Liver (tissue), 9 donors: Measurements from ENCODE around the gene DDOST. TPM values are rescaled to one million over a fixed set of nuclear protein-coding genes. Genes with fewer than 3 reads are reported as not detected.

Experiments used
- DNase-seq: peaks from one replicate; pipeline ENCODE4 v3.0.0-alpha.2; 2017; ENCODE audit warnings: low spot score
- H3K27ac ChIP-seq, 2 donors: one replicate each; pipeline ENCODE4 v1.7.0; 2013; ENCODE audit warnings: inconsistent platforms in 2 of 2, low read length in 2 of 2, control low read depth in 1 of 2, low read depth in 1 of 2, mild to moderate bottlenecking in 1 of 2
- H3K27me3 ChIP-seq, 4 donors: one replicate each; pipeline versions ENCODE4 v1.6.1 to v1.7.0; 2013; ENCODE audit warnings: low read length in 3 of 4, inconsistent platforms in 1 of 4, mild to moderate bottlenecking in 1 of 4, moderate library complexity in 1 of 4; ENCODE audit not compliant: control insufficient read depth in 4 of 4, insufficient read depth in 4 of 4
- H3K36me3 ChIP-seq, 4 donors: one replicate each; pipeline versions ENCODE4 v1.6.1 to v1.7.0; 2013; ENCODE audit warnings: low read length in 3 of 4, mild to moderate bottlenecking in 3 of 4, low read depth in 1 of 4, moderate library complexity in 1 of 4; ENCODE audit not compliant: control insufficient read depth in 4 of 4, insufficient read depth in 3 of 4
- H3K4me1 ChIP-seq, 4 donors: one replicate each; pipeline versions ENCODE4 v1.6.1 to v1.7.0; 2013; ENCODE audit warnings: low read length in 3 of 4, mild to moderate bottlenecking in 3 of 4, moderate library complexity in 1 of 4; ENCODE audit not compliant: control insufficient read depth in 4 of 4, insufficient read depth in 4 of 4
- H3K4me3 ChIP-seq, 3 donors: one replicate each; pipeline versions ENCODE4 v1.6.1 to v1.7.0; 2013; ENCODE audit warnings: low read length in 3 of 3, control low read depth in 1 of 3, low read depth in 1 of 3, mild to moderate bottlenecking in 1 of 3
- H3K9ac ChIP-seq, 2 donors: one replicate each; pipeline ENCODE4 v1.7.0; 2013; ENCODE audit warnings: low read length in 2 of 2, mild to moderate bottlenecking in 2 of 2, moderate library complexity in 2 of 2, control low read depth in 1 of 2, low read depth in 1 of 2
- H3K9me3 ChIP-seq, 4 donors: one replicate each; pipeline versions ENCODE4 v1.6.1 to v1.7.0; 2013; ENCODE audit warnings: low read length in 3 of 4; ENCODE audit not compliant: control insufficient read depth in 4 of 4
- ATF3 ChIP-seq: IDR thresholded peaks from 2 replicates; pipeline ENCODE4 v1.6.1; 2016; ENCODE audit warnings: antibody characterized with exemption
- CTCF ChIP-seq: fragments of 150-350 bp; IDR thresholded peaks from 2 replicates; pipeline ENCODE4 v1.5.1; 2017; ENCODE audit warnings: improper control_type of control experiment, low read depth, low read length; ENCODE audit not compliant: missing input control
- EGR1 ChIP-seq, 2 donors: IDR thresholded peaks; 2 replicates each; pipeline ENCODE4 v1.6.1; 2016 to 2018; ENCODE audit warnings: antibody characterized with exemption in 2 of 2, low read depth in 2 of 2
- FOXA1 ChIP-seq: IDR thresholded peaks from 2 replicates; pipeline ENCODE4 v1.6.1; 2016; ENCODE audit warnings: antibody characterized with exemption
- FOXA2 ChIP-seq: IDR thresholded peaks from 2 replicates; pipeline ENCODE4 v1.6.1; 2016; ENCODE audit warnings: antibody characterized with exemption
- HNF4A ChIP-seq, 2 donors: conservative IDR thresholded peaks; 2 replicates each; pipeline ENCODE4 v1.6.1; 2016; ENCODE audit warnings: antibody characterized with exemption in 2 of 2, mild to moderate bottlenecking in 2 of 2
- HNF4G ChIP-seq: IDR thresholded peaks from 2 replicates; pipeline ENCODE4 v1.6.1; 2016; ENCODE audit warnings: antibody characterized with exemption
- JUND ChIP-seq, 2 donors: IDR thresholded peaks; 2 replicates each; pipeline ENCODE4 v1.6.1; 2016; ENCODE audit warnings: antibody characterized with exemption in 2 of 2
- MAX ChIP-seq: IDR thresholded peaks from 2 replicates; pipeline ENCODE4 v1.6.1; 2016; ENCODE audit warnings: antibody characterized with exemption
- NR2F2 ChIP-seq: IDR thresholded peaks from 2 replicates; pipeline ENCODE4 v1.6.1; 2016; ENCODE audit warnings: antibody characterized with exemption
- RAD21 ChIP-seq, 2 donors: IDR thresholded peaks; 2 replicates each; pipeline ENCODE4 v1.6.1; 2016; ENCODE audit warnings: antibody characterized with exemption in 2 of 2, mild to moderate bottlenecking in 2 of 2
- RXRA ChIP-seq, 2 donors: IDR thresholded peaks; 2 replicates each; pipeline ENCODE4 v1.6.1; 2017 to 2018; ENCODE audit warnings: antibody characterized with exemption in 2 of 2, mild to moderate bottlenecking in 1 of 2
- SP1 ChIP-seq: IDR thresholded peaks from 2 replicates; pipeline ENCODE4 v1.6.1; 2018; ENCODE audit warnings: antibody characterized with exemption, mild to moderate bottlenecking
- TAF1 ChIP-seq: conservative IDR thresholded peaks from 2 replicates; pipeline ENCODE4 v1.6.1; 2016; ENCODE audit warnings: antibody characterized with exemption, mild to moderate bottlenecking
- YY1 ChIP-seq: IDR thresholded peaks from 2 replicates; pipeline ENCODE4 v1.6.1; 2016; ENCODE audit warnings: antibody characterized with exemption, mild to moderate bottlenecking
- ZBTB33 ChIP-seq: IDR thresholded peaks from 2 replicates; pipeline ENCODE4 v1.6.1; 2016; ENCODE audit warnings: antibody characterized with exemption
- WGBS: extraction: QIAGEN DNeasy Blood & Tissue Kit; methylation state at CpG from one replicate; pipeline ENCODE4 v1.1.7; 2013; 5-methylcytosine and 5-hydroxymethylcytosine counted together
- polyA plus RNA-seq, 2 donors: library from polyadenylated mRNA; stranded (reverse) in 1 of 2; unstranded in 1 of 2; fragments of 200-250 nt in 1 of 2; fragments of >200 nt in 1 of 2; fragmentation: Nextera tagmentation in 1 of 2; extraction: Ambion mirVana in 1 of 2; gene quantifications; one replicate each; pipeline versions ENCODE4 v1.2.1 to v1.2.3, GENCODE V29; 2013 to 2015
- total RNA-seq, 2 donors: library from RNA; depleted of rRNA; stranded (reverse); fragments of >200 nt; gene quantifications; one replicate each; pipeline ENCODE4 v1.2.3, GENCODE V29; 2014
- donor health status: healthy.
- donor health status: healthy.
- donor health status: healthy.
- donor health status: healthy.
- donor health status: healthy.

DDOST gene
- total and polyA plus RNA-seq, 4 donors, result 70.2 to 193 (median 164) TPM

GRCh38 chr1:20698195-20698910, 37.2 kb upstream of the DDOST start (continued):
- TF ChIP-seq ZBTB33 (no peak), NR2F2 (no peak), RXRA (IDR thresholded peaks at IDR 0.05) (no peak), EGR1 (IDR thresholded peaks at IDR 0.05; ENCODE audit: low read depth in 2 of 2) (no peak), SP1 (no peak), HNF4A (conservative IDR thresholded peaks at IDR 0.05) (no peak), MAX (no peak), HNF4G (no peak), JUND (IDR thresholded peaks at IDR 0.05) (no peak), FOXA2 (no peak)

- WGBS, result 90% methylated on average over 12 of the region's 12 CpGs
- TF ChIP-seq HNF4G (no peak), RXRA (IDR thresholded peaks at IDR 0.05) (no peak), JUND (IDR thresholded peaks at IDR 0.05) (no peak), TAF1 (no peak), RAD21 (IDR thresholded peaks at IDR 0.05) (no peak), ATF3 (no peak), FOXA1 (no peak), HNF4A (conservative IDR thresholded peaks at IDR 0.05) (no peak), YY1 (no peak), EGR1 (IDR thresholded peaks at IDR 0.05; ENCODE audit: low read depth in 2 of 2) (no peak), NR2F2 (no peak), MAX (no peak), SP1 (no peak)
- no peak overlapping the region for H3K4me3 ChIP-seq
- no peak overlapping the region for H3K9ac ChIP-seq
- H3K27me3 ChIP-seq, result no peaks in the 10 kb centered on the region
- no peak for DNase-seq
- peaks cover 2 to 12% (median 7%) of the 10 kb centered on the region in 4 donors for H3K4me1 ChIP-seq
- H3K36me3 ChIP-seq, result no peaks in the 10 kb centered on the region
- no peak overlapping the region for H3K27ac ChIP-seq
- no peaks in the 10 kb centered on the region for H3K9me3 ChIP-seq
Measured at GRCh38 chr1:20697563-20697962, 36.4 kb upstream of the DDOST start.

- Histone ChIP-seq H3K27ac (peak overlapping the region; percentile 44 to 58), H3K9ac (no peak overlapping the region), H3K4me3 (peak overlapping the region; percentile 27 to 57 (median 51)), H3K36me3 (no peaks in the 10 kb centered on the region), H3K9me3 (no peaks in the 10 kb centered on the region), H3K4me1 (peaks cover 2 to 12% (median 7%) of the 10 kb centered on the region in 4 donors), H3K27me3 (no peaks in the 10 kb centered on the region)
- peak; percentile 75 to 77 for TF ChIP-seq RAD21 (IDR thresholded peaks at IDR 0.05)
- TF ChIP-seq SP1, result peak; percentile 18
- peak; percentile 79 for TF ChIP-seq CTCF
- no peak for TF ChIP-seq NR2F2
- peak; percentile 80 for DNase-seq
- 4% methylated on average over 46 of the region's 46 CpGs for WGBS
Measured at GRCh38 chr1:20696397-20697333, 35.5 kb upstream of the DDOST start.
